VCaP (cell line): ENCODE results near the gene TMEM176A.

Experiments
- H3K27ac ChIP-seq: fragments of 450-650 bp; 2 replicates; pipeline ENCODE4 v1.5.1; 2017
- TF ChIP-seq, protein P1 (sequence below): fragments of 450-650 bp; conservative IDR thresholded peaks from 2 replicates; pipeline ENCODE4 v1.5.1; 2017; ENCODE audit warnings: mild to moderate bottlenecking, moderate library complexity

TMEM176A gene

DNA sequence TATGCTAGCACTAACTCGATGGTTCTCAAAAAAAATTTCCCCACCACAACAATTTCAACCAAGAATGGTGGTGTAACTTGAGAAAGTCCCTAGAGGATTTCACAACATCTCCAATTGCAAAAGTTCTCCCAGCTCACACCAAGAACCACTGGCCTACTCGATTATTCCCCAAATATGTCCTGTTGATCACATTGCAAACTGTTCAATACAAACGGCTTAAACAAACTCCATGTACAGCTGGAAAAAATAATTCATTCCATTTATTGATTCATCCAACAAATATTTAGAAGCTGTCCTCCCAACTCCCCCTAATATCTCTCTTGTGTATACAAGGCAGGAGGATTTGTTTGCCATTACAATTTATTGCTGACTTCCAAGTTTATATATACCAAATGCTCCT lies 19.5 kb upstream of the TMEM176A start:
- H3K27ac ChIP-seq: peak overlapping the region; percentile 69

DNA sequence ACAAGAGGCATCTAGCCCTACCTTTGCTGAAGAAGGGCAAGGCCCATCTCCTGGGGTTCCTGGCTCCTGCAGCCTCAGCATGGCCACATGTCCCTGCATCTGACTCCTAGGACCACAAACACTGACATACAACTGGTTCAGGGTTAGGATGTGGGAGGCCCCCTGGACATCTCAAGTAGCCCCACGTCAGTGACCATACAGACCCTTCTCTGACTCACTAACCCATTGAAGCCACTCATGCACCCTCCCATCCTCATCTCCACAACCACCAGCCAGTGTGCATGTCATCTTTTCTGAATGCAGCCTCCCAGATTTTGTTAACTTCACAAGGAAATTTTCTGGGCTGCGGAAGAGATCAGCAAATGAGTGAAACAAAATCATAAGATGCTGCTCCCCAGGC lies 18.6 kb upstream of the TMEM176A start:
- TF ChIP-seq, protein P1, sequence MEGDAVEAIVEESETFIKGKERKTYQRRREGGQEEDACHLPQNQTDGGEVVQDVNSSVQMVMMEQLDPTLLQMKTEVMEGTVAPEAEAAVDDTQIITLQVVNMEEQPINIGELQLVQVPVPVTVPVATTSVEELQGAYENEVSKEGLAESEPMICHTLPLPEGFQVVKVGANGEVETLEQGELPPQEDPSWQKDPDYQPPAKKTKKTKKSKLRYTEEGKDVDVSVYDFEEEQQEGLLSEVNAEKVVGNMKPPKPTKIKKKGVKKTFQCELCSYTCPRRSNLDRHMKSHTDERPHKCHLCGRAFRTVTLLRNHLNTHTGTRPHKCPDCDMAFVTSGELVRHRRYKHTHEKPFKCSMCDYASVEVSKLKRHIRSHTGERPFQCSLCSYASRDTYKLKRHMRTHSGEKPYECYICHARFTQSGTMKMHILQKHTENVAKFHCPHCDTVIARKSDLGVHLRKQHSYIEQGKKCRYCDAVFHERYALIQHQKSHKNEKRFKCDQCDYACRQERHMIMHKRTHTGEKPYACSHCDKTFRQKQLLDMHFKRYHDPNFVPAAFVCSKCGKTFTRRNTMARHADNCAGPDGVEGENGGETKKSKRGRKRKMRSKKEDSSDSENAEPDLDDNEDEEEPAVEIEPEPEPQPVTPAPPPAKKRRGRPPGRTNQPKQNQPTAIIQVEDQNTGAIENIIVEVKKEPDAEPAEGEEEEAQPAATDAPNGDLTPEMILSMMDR: no peak
- H3K27ac ChIP-seq: peak overlapping the region; percentile 69

More for the DNA sequence above, 19.5 kb upstream of the TMEM176A start:
- TF ChIP-seq, protein P1: no peak

DNA sequence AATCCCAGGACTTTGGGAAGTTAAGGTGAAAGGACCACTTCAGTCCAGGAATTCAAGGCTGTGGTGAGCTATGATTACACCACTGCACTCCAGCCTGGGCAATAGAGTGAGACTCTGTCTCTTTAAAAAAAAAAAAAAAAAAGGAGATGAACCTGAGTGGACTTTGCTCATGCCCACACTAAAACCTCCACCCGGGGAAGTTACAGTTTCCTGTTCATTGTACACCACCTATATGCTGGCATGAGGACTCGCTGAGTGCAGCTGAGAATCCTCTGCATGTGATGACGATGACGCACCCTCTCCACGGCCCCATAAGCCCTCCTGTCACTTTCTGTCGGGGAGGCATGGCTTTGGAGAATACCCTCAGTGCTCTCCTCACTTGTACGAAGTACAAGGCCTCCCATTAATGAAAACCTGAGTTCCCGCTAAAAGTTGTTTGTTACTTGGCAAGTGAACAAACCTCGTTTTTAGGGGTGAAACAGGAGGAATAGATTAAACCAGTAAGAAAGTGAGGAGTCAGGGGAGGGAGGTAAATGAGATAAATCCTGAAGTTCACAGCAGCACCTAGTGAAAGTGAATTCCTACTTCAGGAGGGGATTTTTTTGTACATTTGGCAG lies 16.3 kb upstream of the TMEM176A start:
- H3K27ac ChIP-seq: peak overlapping the region; percentile 66
- TF ChIP-seq, protein P1: no peak

DNA sequence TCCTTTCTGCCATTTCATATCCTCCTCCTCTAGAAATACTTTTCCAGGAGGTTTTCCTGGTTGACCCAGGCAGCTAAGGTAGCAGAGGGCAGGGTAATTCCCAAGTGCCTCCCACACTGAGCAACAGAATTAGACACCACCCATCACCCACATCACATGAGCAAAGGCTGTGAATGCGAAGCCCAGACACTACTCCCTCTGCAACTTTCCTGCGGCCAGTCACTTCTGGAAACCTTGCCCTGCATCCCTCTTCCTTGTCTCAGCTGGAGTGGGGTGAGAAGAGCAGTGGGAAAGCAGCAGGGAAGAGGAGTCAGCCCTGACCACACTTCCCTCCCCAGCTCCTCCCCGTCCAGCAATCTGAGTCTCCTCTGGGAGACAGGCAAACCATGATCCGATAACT lies 15.6 kb upstream of the TMEM176A start:
- H3K27ac ChIP-seq: peak overlapping the region; percentile 66
- TF ChIP-seq, protein P1: no peak

DNA sequence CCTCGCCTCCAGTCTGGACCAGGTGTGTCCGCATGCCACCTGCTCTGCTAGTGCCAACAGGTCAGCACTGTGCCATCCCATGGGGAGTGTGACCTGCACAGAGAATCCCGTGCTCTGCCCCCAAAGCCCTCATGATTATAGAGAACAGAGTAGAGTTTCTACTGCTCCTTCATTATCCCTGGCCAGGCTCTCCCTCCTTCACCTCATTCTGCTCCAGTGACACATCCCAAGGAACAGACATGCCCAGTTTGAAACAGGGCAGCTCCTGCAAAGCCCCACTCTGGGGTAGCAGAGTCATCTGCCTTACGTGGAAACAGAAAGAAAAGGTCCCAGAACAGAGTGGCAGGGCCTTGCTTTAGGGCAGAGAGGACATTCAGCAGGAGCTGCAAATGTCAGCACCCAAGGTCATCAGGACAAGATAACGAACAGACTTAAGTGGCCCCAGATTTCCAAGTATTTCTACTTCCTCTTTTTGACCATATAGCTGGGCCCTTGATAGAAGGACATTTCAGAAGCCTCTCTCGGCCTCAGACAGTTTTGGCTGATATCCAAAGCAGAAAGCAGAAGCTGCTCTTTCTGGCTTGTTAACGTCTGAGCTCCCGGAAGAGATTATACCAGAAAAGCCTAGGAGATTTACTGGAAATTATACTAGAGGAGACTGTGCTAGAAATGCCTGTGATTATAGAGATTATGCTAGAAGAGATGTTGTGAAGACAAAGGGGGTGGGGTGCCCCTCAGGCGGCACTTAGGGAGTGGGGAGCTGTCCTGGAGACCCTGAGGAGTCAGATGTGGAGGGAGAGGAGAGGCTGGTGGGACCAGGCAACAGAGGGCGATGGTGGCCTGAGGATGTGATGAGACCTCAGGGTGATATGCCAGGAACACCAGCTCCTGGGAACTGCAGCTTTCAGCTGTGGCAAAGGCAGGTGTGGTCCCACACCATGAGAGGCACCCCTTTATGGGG lies 13.0 kb upstream of the TMEM176A start:
- TF ChIP-seq, protein P1: peak; percentile 45

DNA sequence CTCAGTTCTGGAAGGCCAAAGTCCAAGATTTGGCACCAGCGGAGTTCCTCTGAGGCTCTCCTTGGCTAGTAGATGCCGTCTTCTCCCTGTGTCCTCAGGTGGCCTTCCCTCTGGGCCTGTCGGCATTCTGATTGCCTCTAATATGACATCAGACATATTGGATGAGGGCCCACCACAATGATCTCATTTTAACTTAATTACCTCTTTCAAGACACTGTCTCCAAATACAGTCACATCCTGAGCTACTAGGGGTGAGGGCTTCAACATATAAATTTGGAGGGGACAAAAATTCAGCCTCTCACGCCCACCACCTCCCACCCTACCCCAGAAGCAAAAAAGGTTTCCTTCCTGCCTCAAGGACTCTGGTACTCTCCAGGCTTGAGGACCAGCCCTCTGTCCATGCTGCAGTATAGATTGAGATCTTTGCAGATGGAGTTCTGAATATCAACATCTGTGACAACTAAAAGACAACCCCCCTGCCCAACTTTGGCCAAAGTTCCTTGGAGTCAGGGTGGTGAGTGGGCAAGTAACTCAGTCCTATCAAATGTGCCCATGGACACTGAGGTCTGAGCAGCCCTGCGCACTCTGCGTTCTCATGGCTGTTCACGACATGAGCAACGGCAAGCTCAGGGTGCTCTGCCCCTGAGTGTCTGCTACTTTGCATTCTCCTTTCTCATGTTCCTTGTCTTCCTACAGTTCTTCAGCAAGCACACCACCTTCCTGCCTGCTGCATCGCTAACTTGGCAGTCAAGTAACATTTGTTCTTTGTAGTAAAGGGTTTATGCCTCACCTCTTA lies 11.9 kb upstream of the TMEM176A start:
- TF ChIP-seq, protein P1: no peak
- peak overlapping the region; percentile 81 for H3K27ac ChIP-seq

More for the DNA sequence above, 13.0 kb upstream of the TMEM176A start:
- peak overlapping the region; percentile 81 for H3K27ac ChIP-seq
